ENCODE results near the gene UBE2V1. TPM values are rescaled to one million over a fixed set of nuclear protein-coding genes. Genes with fewer than 3 reads are reported as not detected.

UBE2V1 gene
- total RNA-seq, 1 donor from 2014 or later: 60.0 TPM

GRCh38 chr20:50043573-50044352 is 69.2 kb downstream of the UBE2V1 start:
- no peak for DNase-seq

- DNase-seq: no peak
Observed at GRCh38 chr20:50042370-50043313, 70.3 kb downstream of the UBE2V1 start.

GRCh38 chr20:50041246-50041873 is 71.6 kb downstream of the UBE2V1 start:
- DNase-seq: no peak

GRCh38 chr20:50040432-50041245 is 72.3 kb downstream of the UBE2V1 start:
- DNase-seq: no peak

- DNase-seq: no peak
Observed at GRCh38 chr20:50039706-50040431, 73.1 kb downstream of the UBE2V1 start.

GRCh38 chr20:50038574-50038991 is 74.4 kb downstream of the UBE2V1 start:
- DNase-seq: no peak

- DNase-seq: no peak
Observed at GRCh38 chr20:50038169-50038568, 74.8 kb downstream of the UBE2V1 start.

- DNase-seq: no peak
Observed at GRCh38 chr20:50037575-50037974, 75.4 kb downstream of the UBE2V1 start.

GRCh38 chr20:50037123-50037522 is 75.8 kb downstream of the UBE2V1 start:
- DNase-seq: no peak

GRCh38 chr20:50036703-50037102 is 76.2 kb downstream of the UBE2V1 start:
- DNase-seq: no peak

- no peak for DNase-seq
Observed at GRCh38 chr20:50034567-50035180, 78.3 kb downstream of the UBE2V1 start.

GRCh38 chr20:50032955-50033666 is 79.8 kb downstream of the UBE2V1 start:
- DNase-seq: no peak

Other genes with a start within 250 kb of the UBE2V1 start
- gene SPATA2, start 197.6 kb downstream of the UBE2V1 start, total RNA-seq: 2.0 TPM
- 36.4 TPM for gene RNF114, start 176.8 kb downstream of the UBE2V1 start, total RNA-seq
- 0.59 TPM for gene SNAI1, start 130.2 kb downstream of the UBE2V1 start, total RNA-seq
- 7.1 TPM for gene PEDS1, start 40.6 kb upstream of the UBE2V1 start, total RNA-seq
- gene CEBPB, start 77.7 kb upstream of the UBE2V1 start, total RNA-seq: 39.7 TPM

All from skin of body (tissue), 2 donors.